HG03469 (cell line): Measurements from ENCODE around the gene ZYG11A.
"Not testable (repeated sequence)": the region's sequence is repeated elsewhere in the genome, so short reads cannot be mapped to it uniquely, and the experiment has no call there.

Experiments
- ATAC-seq: cut with Tn5 transposase; IDR thresholded peaks from one replicate; pipeline ENCODE4 v1.9.1; 2021; ENCODE audit warnings: mild to moderate bottlenecking, moderate library complexity, moderate number of reproducible peaks; ENCODE audit not compliant: unreplicated experiment

ZYG11A gene

DNA sequence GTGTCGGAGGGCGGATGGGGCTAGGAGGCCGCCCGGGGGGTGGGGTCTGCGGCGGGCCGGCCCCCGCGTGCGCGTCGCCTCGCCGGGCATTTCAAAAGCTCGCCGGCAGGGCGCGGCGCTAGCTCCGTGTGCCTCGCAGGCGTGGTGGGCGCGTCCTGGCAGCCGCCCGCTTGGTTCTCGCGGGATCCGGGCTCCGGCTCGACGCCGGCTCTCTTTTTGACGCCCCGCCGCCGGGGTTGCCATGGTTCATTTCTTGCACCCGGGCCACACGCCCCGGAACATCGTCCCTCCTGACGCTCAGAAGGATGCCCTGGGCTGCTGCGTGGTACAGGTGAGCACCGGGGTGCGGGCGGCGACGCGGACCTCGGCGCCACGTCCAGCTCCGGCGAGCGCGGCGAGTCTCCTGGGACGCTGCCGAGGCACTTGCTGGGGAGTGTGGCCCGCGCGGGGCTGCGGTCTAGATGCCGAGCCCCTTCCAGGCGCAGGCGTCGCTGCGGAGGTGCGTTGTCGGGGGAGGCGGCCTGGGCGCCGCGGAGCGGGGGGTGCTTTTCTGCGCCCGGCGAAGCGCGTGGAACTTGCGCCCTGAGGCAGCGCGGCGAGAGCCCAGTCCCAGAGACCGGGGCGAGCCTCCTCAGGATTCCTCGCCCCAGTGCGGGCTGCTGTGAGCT is at the start of gene ZYG11A:
ZYG11A (plus strand) TSS at position 118 of the 668 bp plus-strand sequence; CDS start at position 242, 124 bp downstream.
- ATAC-seq, result peak; percentile 71

DNA sequence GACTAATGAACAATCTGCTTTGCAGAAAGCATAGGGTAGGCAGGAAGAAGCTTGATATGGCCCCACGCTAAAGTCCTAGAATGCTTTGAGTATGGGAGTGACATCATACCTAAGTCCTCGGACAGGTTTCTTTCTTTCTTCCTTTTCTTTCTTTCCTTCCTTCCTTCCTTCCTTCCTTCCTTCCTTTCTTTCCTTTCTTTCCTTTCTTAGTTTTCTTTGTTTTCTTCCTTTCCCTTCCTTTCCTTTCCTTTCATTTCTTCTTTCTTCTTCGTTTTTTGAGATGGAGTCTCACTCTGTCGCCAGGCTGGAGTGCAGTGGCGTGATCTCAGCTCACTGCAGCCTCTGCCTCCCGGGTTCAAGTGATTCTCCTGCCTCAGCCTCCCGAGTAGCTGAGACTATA is 48.8 kb upstream of the ZYG11A start:
- ATAC-seq, result not testable (repeated sequence)

DNA sequence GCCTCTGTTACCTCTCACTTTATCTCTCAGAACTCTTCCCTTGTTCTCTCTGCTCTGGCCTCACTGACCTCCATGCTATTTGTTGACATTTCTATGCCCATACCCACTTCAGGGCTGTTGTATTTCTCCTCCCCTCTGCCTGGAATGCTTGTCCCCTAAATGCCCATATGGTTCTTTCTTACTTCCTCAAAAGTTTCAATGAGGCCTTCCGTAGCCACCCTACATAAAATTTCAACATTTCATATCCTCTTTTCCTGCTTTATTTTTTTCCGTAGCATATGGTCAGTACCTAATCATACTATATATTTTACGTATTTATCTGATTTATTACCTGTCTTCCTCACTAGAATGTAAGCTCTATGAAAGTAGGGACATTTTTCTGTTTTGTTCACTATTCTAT is 47.1 kb upstream of the ZYG11A start:
- no peak for ATAC-seq

DNA sequence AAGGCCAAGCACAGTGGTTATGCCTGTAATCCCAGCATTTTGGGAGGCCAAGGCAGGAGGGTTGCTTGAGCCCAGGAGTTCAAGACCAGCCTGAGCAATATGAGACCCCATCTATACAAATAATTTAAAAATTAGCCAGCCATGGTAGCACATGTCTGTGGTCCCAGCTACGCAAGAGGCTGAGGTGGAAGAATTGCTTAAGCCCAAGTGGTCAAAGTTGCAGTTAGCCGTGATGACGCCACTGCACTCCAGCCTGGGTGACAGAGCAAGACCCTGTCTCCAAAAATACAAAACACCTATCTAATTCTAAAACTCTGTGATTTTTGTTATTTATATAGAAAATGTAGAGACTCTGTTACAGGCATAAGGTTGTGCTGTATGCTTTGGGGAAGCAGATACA is 44.2 kb upstream of the ZYG11A start:
- ATAC-seq, result no peak

DNA sequence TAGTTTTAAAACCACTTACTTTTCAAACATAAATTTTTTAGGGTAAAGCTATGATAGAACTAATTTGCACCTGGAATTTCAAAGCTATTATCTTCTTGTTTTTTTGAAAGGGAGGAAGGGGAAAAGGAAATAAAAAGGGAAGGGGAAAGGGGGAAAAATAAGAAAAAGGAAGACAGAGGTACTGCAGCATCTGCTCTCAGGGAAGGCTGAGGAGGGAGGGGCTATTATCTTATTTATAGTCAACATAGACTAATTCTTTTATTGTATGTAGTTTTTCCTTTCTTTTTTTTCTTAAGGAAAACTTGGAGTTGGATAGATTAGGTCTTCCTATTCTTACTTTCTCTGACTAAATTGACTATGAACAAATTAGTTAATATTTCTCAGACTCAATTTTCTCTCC is 41.5 kb upstream of the ZYG11A start:
- ATAC-seq, result no peak

DNA sequence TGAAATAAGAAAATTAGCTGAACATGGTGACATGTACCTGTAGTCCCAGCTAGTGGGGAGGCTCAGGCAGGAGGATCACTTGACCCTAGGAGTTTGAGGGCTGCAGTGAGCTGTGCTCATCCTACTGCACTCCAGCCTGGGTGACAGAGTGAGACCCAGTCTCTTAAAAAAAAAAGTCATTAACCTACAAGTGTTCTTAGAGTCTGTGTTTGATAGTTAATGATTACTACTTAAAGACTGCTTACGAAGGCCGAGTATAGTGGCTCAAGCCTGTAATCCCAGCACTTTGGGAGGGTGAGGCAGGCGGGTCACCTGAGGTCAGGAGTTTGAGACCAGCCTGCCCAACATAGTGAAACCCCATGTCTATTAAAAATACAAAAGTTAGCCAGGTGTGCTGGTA is 38.5 kb upstream of the ZYG11A start:
- ATAC-seq, result not testable (repeated sequence)

DNA sequence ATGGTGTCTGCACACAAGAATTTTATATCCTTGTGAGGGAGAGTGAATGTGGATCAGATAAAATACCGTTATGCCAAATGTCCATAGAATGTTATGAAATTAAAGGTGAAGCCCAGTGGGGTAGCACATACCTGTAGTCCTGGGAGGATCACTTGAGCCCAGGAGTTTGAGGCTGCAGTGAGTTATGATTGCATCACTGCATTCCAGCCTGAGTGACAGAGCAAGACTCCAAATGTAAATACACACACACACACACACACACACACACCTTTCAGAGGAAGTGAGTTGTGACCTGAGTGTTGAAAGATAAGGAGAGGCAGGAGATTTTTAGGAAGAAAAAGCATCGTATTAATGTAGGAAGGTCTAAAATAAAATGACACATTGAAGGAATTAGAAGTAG is 28.1 kb upstream of the ZYG11A start:
- ATAC-seq, result no peak

DNA sequence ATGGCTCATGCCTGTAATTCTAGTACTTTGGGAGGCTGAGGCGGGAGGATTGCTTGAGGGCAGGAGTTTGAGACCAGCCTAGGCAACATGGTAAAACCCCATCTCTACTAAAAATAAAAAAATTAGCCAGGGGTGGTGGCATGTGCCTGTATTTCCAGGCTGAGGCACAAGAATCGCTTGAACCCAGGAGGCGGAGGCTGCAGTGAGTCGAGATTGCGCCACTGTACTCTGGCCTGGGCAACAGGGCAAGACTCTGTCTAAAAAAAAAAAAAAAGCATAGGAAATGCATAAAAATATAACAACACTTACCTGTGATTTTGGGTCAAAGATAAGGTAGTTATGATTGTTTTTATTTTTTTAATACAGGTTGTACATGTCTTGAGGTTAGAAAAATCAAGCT is 21.7 kb upstream of the ZYG11A start:
- not testable (repeated sequence) for ATAC-seq

DNA sequence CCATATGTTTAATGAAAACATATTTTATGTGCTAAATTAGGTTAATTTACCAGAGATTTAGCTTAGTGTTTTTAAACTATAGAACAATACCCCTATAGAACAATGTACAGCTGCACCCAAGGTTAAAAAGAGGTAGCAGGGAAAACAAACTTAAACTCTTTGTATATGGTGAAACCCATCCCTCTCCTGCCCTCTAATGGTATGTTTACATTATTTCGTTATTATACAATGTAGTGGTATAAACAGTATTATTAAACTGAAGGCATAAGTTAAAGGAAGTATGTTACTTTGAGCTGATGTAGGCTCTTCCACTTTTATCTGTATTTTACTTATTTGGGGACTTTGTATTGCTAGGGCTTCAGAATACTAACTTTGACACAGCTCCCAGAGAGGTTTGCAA is 16.7 kb upstream of the ZYG11A start:
- no peak for ATAC-seq

DNA sequence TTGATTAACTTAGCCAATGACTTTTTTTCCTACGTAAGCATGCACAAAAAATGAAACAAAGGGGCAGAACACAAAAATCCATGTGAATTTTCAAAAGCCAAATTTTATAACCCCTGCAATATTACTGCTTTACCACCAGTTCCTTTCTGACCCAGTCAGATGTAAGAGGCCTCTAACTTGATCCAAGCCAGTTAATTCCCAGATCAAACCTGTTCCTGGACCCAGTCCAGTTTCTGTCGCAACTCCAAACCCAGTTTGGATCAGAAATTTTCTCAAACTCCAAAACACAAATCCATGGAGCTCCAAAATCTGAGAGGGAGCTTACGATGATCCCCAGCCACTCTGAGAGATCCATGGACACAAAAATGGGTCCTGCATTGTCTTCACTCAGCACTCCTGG is 7.8 kb upstream of the ZYG11A start:
- ATAC-seq, result no peak

DNA sequence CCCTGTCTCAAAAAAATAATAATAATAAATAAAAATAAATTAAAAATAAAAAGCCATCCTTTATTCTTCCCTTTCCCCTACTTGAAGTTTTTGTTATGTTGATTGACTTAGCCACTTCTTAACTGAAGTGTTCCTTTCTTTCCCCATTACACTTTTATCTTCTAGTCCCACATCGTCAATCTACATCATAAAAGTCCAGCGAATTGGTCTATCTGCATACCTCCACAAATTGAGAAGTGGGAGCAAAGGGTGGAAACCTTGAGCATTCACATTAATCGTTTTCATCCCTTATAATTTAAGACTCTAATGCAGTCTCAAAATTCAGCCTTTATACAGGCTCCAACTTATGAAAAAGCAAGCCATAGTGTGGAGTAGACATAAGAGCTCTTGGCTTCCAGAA is 6.5 kb upstream of the ZYG11A start:
- no peak for ATAC-seq

DNA sequence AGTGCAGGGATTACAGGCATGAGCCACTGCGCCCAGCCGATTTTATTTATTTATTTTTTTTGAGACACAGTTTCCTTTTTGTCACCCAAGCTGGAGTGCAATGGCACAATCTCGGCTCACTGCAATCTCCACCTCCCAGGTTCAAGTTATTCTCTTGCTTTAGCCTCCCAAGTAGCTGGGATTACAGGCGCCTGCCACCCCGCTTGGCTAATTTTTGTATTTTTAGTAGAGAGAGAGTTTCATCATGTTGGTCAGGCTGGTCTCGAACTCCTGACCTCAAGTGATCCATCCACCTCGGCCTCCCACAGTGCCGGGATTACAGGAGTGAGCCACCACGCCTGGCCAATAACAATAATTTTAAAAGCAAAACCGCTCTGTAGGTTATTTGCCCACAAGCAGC is 3.4 kb upstream of the ZYG11A start:
- ATAC-seq, result not testable (repeated sequence)

DNA sequence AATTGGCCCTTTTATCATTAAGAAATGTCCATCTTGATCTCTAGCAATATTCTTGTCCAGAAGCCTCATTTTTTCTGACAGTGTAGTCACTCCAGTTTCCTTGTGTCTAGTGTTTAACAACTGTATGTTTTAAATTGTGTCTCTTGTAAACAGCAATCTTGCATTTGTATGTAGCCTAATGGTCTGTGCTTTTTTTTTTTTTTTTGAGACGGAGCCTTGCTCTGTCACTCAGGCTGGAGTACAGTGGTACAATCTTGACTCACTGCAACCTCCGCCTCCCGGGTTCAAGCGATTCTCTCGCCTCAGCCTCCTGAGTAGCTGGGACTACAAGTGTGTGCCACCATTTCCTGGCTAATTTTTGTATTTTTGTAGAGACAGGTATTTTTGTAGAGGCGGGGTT is 2.6 kb downstream of the ZYG11A start:
- ATAC-seq, result not testable (repeated sequence)

DNA sequence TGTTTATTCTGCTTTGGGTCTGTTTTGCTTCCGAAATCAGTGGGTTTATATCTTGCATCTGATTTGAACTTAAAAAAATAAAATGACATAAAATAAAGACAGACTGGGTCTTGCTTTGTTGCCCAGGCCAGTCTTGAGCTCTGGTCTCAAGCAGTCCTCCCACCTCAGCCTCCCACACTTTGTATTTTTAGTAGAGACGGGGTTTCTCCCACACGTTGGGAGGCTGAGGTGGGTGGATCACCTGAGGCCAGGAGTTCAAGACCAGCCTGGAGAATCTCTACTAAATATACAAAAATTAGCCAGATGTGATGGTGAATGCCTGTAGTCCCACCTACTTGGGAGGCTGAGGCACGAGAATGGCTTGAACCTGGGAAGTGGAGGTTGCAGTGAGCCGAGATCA is 5.9 kb downstream of the ZYG11A start:
- no peak for ATAC-seq

DNA sequence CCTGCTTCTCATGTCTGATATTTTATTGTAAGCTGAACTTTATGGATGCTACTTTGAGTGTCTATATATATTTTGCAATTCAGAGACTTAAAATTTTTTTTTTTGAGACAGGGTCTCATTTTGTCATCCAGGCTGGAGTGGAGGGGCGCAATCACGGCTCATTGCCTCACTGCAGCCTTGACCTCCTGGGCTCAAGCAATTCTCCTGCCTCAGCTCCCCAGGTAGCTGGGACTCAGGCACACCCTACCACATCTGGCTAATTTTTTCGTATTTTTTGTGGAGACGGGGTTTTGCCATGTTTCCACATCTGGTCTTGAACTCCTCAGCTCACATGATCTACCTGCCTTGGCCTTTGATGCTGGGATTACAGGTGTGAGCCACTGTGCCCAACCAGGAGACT is 8.4 kb downstream of the ZYG11A start:
- no peak for ATAC-seq

DNA sequence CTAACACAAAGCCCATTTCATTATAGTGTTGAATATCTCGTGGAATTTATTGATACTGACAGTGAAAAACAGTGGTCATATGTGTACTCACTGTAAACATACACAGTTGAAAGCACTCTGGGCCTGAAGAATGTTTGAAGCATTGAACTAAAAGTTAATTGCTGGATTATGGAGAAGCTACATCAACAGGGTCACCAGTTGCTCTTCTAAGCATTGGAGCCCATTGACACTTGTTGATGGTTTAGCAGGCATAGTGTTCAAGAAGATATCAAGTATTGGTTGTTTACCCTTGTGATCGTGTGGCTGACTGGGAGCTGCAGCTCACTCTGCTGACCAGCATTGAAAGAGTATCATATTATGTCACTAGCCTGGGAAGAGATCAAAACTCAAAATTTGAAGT is 10.3 kb downstream of the ZYG11A start:
- no peak for ATAC-seq

DNA sequence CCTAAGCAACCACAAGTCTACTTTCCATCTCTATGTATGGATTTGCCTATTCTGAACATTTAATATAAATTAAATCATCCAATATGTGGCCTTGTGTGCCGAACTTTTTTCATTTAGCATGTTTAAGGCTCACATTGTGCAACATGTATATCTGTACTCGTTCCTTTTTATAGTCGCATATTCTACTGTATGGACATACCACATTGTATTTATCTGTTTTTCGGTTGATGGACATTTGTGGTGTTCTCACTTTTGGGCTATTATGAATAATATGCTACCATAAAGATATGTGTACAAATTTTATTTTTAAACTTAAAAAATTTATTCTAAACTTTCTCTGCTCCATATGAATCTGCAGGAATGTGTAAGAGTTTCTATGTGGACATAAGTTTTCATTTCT is 13.0 kb downstream of the ZYG11A start:
- ATAC-seq, result no peak

DNA sequence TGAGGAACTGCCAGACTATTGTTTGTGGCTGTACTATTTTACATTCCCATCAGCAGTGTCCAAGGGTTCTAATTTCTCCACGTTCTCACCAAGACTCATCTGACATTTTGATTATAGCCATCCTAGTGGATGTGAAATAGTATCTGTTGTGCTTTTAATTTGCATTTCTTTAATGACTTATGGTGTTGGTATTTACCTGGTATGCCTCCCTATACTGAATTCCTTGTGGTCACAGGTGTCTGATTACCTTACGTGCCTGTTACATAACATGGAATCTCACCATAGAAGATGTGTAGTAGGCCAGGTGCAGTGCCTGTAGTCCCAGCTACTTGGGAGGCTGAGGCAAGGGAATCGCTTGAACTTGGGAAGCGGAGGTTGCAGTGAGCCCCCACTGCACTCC is 13.5 kb downstream of the ZYG11A start:
- ATAC-seq, result no peak

DNA sequence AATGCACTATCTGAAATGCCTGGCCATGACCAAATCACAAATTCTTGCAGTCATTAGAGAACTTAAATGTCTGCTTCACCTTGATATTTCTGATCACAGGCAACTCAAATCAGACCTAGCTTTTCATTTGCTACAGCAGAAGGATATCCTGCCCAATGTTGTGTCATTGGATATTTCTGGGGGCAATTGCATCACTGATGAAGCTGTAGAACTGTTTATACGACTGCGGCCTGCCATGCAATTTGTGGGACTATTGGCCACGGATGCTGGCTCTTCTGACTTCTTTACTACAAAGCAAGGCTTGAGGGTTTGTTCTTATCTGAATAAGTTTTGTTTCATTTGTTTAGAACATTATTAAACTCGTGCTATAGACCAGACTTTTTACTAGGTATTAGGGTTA is 14.9 kb downstream of the ZYG11A start:
- no peak for ATAC-seq

DNA sequence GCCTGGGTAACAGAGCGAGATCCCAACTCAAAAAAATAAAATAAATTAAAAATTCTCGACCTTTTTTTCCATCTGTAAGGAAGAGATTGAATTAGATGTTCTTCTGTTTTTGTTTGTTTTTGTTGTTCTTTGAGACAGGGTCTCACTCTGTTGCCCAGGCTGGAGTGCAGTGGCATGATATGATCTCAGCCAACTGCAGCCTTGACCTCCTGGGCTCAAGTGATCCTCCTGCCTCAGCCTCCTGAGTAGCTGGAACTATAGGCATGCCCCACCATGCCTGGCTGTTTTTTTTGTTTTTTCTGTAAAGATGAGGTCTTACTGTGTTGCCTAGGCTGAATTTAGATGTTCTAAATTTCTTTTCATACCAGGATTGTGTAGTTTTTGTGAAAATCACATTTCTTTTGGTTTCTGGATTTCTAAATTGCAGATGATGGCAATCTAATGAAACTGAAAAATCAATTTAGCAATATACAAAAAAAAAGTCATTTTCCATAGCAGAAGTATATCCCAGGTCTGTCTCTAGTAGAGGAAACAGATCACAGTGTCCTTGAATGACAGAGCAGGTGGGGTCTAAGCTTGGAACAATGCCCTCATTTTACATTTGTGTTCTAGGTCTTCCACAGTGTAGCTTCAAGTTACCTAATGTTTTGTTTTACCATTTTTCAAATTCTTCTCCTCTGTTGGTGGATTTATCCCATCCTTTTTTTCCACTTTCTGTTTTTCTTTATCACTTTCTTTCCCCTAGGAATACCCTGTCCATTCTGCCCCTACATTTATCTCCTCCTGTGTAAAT is 20.3 kb downstream of the ZYG11A start:
- ATAC-seq, result no peak

DNA sequence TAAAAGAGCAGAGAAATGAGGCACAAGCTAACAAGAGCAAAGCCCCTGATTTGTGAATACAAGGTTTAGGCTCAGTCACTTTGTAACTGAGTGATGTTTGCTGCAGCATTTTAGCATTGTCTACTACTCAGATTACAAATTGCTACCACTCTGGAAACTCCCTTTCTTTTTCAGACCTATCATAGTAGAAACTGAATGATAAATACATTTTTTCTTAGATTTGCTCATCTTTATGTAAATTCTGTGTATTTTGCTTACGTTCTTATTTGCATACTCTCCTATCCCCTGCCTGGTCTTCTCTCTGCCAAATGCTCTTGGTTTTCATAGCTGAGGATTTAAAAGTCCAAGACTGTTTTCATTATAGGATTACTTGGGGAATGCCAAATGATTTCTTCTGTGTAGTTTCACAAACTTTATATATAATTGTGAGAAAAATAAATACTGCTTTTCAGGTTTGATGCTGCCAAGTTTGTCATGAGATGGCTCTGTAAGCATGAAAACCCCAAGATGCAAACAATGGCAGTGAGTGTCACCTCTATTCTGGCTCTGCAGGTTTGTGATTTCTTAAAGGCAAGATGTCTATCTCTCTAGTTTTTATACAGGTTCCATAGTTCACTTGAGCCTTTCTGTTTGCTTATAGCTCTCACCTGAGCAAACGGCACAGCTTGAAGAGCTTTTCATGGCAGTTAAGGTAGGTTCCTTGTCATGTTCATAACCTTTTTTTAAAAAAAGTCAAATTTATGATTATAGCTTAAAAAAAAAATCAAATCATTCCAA is 24.7 kb downstream of the ZYG11A start:
- peak; percentile 69 for ATAC-seq

DNA sequence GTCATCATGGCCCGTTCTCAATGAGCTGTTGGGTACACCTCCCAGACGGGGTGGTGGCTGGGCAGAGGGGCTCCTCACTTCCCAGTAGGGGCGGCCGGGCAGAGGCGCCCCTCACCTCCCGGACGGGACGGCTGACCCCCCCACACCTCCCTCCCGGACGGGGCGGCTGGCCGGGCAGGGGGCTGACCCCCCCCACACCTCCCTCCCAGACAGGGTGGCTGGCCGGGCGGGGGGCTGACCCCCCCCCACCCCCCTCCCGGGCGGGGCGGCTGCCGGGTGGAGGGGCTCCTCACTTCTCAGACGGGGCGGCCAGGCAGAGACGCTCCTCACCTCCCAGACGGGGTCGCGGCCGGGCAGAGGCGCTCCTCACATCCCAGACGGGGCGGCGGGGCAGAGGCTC is 27.2 kb downstream of the ZYG11A start:
- not testable (repeated sequence) for ATAC-seq
